ENCODE results near the gene ADNP. TPM values are rescaled to one million over a fixed set of nuclear protein-coding genes. Genes with fewer than 3 reads are reported as not detected.

ADNP gene
- total and polyA plus RNA-seq, 10 of the 15 experiments (the other 5 are each of a cell fraction or from before 2014, with no cell fraction given): 23.0 to 74.4 (median 34.9) TPM

GRCh38 chr20:50930976-50931305 is 296 bp downstream of the ADNP start:
- H3K4me3 ChIP-seq: no peak overlapping the region
- TF ChIP-seq POLR2A (IDR thresholded peaks at IDR 0.05; ENCODE audit: low read depth, low read length) (peak; percentile 58; the same call in 1 of the 2 replicates), NRF1 (conservative IDR thresholded peaks at IDR 0.05; ENCODE audit: low read depth, low read length) (no peak), ZSCAN29 (IDR thresholded peaks at IDR 0.05) (0 out of 2 replicates have a peak, but pooled peaks have one; percentile 48), KDM1A (IDR thresholded peaks at IDR 0.05; ENCODE audit: borderline replicate concordance) (no peak), CTCF (IDR thresholded peaks at IDR 0.05 in 2 of 3, conservative IDR thresholded peaks at IDR 0.05 in 1 of 3; ENCODE audit: control insufficient read depth in 2 of 3, extremely low read depth in 1 of 3, insufficient read depth in 1 of 3, low read depth in 3 of 3, low read length in 3 of 3) (peak in 2 of 3 experiments; percentile 9 to 19; a peak in 1 of 6 replicates), E2F8 (IDR thresholded peaks at IDR 0.05; ENCODE audit: low read depth, partially characterized antibody) (no peak), ZNF384 (IDR thresholded peaks at IDR 0.05; ENCODE audit: borderline replicate concordance, low read depth, low read length) (no peak), ZBTB4 (CRISPR knock-in tag; IDR thresholded peaks at IDR 0.05) (no peak), ZZZ3 (IDR thresholded peaks at IDR 0.05; ENCODE audit: control insufficient read depth, insufficient read length, low read depth) (no peak), POLR2AphosphoS5 (IDR thresholded peaks at IDR 0.05; ENCODE audit: low read length) (no peak), YY1 (IDR thresholded peaks at IDR 0.05; ENCODE audit: low read depth, low read length) (0 out of 2 replicates have a peak, but pooled peaks have one; percentile 44), SKIL (IDR thresholded peaks at IDR 0.05; ENCODE audit: low read depth, poor library complexity, severe bottlenecking) (no peak)
- BruUV-seq (replicated peaks): no TSS peak

More at GRCh38 chr20:50930976-50931305, 296 bp downstream of the ADNP start:
- Histone ChIP-seq H3K4me1 (ENCODE audit: control insufficient read depth, insufficient read depth, low read length) (peaks cover 5% of the 10 kb centered on the region; the same call in 1 of the 2 replicates), H3K9me3 (replicated peaks; ENCODE audit: control insufficient read depth, insufficient read depth, low read length) (no peaks in the 10 kb centered on the region), H3K4me2 (ENCODE audit: control insufficient read depth, insufficient read depth) (no peak overlapping the region), H3K79me2 (ENCODE audit: control insufficient read depth, insufficient read depth, low read length) (peaks cover 47% of the 10 kb centered on the region), H2AFZ (ENCODE audit: control insufficient read depth, low read depth, low read length) (no peak overlapping the region), H3K27me3 (replicated peaks in 1 of 2; ENCODE audit: control insufficient read depth in 2 of 2, insufficient read depth in 2 of 2, low read length in 1 of 2) (no peaks in the 10 kb centered on the region), H3K9ac (ENCODE audit: control insufficient read depth, insufficient read depth, low read length) (peak overlapping the region; percentile 89), H3K36me3 (ENCODE audit: control insufficient read depth in 2 of 2, insufficient read depth in 2 of 2, low read length in 1 of 2) (peaks cover 0 to 21% of the 10 kb centered on the region in 2 experiments; a peak in 1 of 4 replicates), H4K20me1 (ENCODE audit: control insufficient read depth, insufficient read depth) (no peaks in the 10 kb centered on the region), H3K27ac (ENCODE audit: control insufficient read depth, insufficient read depth) (peak overlapping the region; percentile 97)
- no peak for DNase-seq (ENCODE audit: low read depth, low spot score)
- ChIA-PET CTCF (interaction anchor here (0.6 to 13.0 kb wide), 13 partner anchors 10 to 303 kb away, joined by 3 to 336 read pairs (median 6); partner anchors contain the start of genes BCAS4, DPM1 and MOCS3), POLR2A (interaction anchor here (0.9 to 6.0 kb wide), 11 partner anchors 10 to 136 kb away, joined by 3 to 67 read pairs (median 5); partner anchors contain the start of genes BCAS4, DPM1 and MOCS3), RAD21 (ENCODE audit: unreplicated experiment) (interaction anchor here (0.6 to 7.6 kb wide), 16 partner anchors 11 to 781 kb away, joined by 3 to 125 read pairs (median 4); partner anchors contain the start of genes BCAS4, DPM1 and MOCS3), SMC1A (ENCODE audit: uncharacterized antibody, unreplicated experiment) (interaction anchor here (1.0 to 8.2 kb wide), 10 partner anchors 9 to 138 kb away, joined by 3 to 90 read pairs (median 6); partner anchors contain the start of genes BCAS4, DPM1 and MOCS3)
- peak; percentile 36 for ATAC-seq
- no peak for FAIRE-seq
- intact Hi-C loops (cut with micrococcal nuclease; ENCODE audit: unreplicated experiment) (loop anchor here (1.0 kb wide), 2 partner anchors 27 to 113 kb away; partner anchors contain the start of genes DPM1 and MOCS3), in situ Hi-C loops (cut with MboI) (no loop called here)
- WGBS (ENCODE audit: insufficient coverage, insufficient replicate concordance, low lambda C conversion rate, missing lambda C conversion rate): 0% methylated on average over 9 of the region's 45 CpGs

All from GM12878 (cell line).